Stimulated activated CD8-positive, alpha-beta memory T cell treated with anti-CD3 and anti-CD28 coated beads, Interleukin-7, amount 100 ng/mL, for 1 hour (primary cell): ENCODE measurements around the gene STK11.
"Not testable (repeated sequence)": the region's sequence is repeated elsewhere in the genome, so short reads cannot be mapped to it uniquely, and the experiment has no call there.

Source experiments
- DNase-seq, 2 donors: peaks; one replicate each; pipeline ENCODE4 v3.0.0-alpha.2; 2020; ENCODE audit warnings: low read depth in 2 of 2

STK11 gene

DNA sequence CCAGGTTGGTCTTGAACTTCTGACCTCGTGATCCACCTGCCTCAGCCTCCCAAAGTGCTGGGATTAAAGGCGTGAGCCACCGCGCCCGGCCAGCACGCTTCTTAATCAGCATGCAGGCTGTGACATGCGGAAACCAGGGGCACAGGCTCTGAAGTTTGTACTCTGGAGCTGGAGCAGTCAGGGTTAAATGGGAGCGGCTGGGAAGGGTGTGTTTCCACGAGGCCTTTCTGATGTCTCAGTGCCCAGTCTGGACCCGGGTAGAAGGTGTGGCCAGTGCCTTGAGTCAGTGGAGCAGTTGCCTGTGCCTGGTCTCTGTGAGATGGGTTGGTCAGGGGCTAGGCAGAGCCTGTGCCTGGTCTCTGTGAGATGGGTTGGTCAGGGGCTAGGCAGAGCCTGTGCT is 3.3 kb downstream of the STK11 start:
- not testable (repeated sequence) for DNase-seq

DNA sequence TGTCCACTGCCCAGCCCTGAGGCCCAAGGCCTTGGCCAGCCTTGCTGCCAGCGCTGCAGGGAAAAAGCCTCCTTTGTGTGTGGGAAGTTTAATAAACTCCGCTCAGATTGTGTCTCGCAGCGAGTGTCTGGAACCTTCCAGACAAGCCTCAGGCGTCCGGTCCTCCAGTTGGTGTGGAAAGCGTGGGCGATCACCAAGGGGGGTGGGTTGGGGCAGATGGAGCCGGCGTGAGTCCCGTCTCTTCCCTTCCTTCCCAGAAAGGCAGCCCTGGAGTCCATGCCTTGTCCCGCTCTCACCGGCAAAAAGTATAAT is 4.6 kb downstream of the STK11 start:
- no peak for DNase-seq

DNA sequence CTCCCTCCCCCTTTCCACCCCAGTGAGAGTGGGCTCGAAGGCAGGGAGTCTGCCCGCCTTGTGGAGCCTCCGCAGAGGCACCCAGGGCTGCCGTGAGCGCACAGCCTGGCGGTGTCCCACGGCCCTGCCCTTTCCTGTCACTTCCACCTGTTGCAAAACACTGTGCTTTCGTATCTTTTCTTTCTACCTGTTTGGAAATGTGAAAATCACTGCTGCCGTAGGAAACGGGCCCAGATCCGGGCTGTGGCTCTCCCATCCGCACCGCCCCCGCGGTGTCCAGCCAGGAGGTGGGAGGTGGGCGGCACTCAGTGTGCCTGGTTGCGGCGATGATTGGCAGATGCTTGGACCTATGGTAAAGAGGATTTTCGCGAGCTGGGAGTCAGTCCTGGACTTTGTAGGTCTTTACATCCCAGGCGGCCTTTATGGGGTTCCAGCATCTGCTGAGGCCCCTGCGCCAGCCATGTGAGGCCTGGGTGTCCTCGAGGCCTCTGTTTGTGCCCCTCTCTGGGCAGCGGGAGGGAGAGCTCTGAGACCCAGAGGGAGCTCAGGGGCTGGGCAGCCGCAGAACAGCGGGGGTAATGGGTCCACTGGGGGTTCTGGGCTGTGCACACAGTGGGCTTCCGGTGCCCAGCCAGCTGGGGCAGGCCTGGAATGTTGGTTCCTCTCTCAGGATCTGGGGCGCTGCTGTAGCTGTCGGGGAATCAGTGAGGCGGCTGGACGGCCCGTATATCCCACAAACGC is 6.1 kb downstream of the STK11 start:
- DNase-seq, result no peak

DNA sequence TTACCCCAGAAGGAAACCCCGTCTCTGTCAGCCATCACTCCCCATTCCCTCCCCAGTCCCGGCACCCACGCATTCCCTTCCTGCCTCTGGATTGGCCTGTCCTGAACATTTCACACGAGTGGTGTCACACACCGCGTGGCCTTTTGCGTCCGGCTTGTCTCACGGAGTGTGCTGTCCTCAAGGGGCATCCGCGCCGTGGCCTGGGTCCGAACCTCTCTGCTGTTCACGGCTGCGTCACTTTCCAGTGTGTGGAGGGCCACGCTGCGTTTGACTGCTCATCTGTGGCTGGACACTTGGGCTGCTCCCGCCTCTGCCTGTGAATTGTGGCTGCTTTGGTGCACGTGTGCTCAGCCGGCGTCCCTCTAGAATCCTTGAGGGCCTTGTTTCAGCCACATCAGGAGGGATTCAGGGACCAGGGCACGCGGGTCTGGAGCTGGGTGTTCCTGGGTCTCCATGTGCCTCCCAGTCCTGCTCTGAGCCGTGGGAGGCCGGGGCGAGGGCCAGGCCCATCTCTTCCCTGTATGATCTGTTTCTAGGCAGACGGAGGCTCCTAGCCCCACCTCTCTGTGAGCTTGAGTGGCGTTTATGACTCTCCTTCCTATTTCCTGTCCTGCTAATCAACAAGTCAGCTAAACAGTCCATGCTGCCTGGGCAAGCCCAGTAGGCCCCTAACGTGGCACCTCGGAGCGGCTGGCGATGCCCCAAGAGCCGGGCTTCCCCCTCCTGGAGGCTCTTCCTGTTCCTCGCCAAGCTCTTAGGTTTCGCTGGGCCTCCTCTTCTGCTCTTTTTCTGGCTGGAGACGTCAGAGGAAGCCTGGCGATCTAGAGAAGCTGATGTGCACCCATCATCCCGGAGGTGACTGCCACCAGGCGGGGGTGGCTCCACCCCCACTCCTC is 8.1 kb downstream of the STK11 start:
- no peak for DNase-seq

DNA sequence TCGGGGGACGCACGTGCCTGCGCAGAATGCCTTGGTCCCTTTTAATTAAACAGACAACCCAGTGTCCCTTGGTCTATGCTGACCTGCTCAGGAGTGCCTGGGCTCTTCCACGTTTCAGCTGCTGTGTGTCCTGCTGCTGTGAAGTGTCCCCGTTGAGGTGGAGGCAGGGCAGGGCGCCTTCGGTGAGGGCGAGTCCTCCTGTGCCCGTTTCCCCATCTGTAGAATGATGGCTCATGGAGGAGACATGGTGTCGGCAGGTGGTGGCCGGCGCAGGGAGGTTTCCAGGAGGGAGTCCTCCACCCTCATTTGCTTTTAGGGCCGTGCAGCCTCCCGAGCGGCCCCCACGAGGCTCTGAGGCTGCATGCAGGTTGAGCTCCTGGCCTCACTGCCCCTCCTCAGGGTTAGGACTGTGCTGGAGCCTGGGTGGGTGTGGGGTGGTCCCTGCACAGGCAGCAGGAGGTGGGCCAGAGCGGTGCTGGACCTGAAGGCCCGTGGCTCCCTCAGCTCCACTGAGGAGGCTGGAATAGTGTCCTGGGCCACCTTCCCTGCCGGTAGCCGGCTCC is 8.8 kb downstream of the STK11 start:
- no peak for DNase-seq

DNA sequence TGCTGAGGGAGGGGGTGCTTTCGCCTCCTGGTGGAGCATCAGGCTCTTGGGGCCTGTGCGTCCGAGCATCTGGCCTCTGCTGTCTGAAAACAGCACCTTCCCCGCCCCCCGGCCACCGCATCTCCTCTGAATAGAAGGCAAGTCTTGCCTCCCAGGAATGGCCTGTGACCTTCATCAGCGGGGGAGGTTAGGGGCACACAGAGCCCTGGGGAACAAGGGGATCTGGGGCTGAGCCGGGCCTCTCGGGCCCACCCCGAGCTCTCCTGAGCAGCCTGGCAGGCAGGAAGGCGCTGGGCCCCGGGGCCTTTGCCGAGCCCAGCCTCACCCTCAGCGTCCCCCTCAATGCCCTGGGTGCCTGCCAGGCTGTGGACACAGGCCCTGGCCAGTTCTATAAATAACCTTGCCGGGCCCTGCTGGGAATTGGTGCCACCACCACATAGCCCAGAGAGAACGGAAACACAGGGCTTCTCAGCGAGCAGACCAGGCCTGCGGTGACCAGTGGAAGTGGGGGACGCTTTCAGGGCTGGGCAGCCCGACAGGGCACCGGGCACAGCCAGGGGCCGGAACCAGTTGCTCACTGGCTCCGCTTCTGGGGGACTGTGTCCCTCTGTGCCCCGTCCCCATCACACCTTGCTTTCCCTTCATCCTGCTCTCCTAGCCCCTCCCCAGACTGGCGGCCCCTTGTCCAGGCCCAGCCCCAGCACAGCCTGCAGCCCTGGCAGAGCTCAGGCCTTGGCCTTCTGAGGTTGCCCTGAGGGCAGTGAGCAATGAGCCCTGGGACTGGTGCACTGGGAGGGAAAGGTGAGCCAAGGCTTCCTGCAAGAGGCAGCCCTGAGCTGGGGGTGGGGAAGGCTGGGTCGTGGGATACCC is 9.5 kb downstream of the STK11 start:
- DNase-seq, result no peak

DNA sequence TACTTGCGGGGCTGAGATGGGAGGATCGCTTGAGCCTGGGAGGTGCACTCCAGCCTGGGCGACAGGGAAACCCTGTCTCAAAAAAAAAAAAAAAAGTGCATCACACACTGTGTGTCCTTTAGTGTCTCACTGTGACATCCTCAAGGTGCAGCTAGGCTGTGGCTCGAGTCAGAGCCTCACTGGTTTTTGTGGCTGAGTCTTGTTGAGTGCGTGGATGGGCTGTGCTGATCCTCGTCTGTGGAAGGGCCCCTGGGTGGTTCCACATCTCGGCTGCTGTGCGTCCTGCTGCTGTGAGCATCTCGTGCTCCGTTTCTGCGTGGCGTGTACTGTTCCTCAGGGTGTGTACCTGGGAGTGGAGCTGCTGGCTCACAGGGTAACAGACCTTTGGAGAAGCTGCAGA is 11.2 kb downstream of the STK11 start:
- no peak for DNase-seq

DNA sequence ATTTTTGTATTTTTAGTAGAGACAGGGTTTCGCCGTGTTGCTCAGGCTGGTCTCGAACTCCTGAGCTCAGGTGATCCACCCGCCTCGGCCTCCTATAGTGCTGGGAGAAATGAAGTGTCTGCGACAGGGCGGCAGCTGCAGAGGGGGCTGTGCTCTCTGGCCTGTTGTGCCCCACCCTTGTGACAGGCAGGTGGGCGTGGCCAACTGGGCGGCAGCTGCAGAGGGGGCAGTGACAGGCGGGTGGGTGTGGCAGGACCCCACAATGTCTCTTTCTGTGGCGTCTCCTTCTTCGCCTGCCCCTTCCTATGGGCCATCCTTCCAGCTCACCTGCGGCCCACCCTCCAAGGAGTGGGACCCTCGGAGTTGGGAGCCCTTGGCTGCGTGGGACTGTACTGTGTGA is 11.8 kb downstream of the STK11 start:
- DNase-seq, result no peak

DNA sequence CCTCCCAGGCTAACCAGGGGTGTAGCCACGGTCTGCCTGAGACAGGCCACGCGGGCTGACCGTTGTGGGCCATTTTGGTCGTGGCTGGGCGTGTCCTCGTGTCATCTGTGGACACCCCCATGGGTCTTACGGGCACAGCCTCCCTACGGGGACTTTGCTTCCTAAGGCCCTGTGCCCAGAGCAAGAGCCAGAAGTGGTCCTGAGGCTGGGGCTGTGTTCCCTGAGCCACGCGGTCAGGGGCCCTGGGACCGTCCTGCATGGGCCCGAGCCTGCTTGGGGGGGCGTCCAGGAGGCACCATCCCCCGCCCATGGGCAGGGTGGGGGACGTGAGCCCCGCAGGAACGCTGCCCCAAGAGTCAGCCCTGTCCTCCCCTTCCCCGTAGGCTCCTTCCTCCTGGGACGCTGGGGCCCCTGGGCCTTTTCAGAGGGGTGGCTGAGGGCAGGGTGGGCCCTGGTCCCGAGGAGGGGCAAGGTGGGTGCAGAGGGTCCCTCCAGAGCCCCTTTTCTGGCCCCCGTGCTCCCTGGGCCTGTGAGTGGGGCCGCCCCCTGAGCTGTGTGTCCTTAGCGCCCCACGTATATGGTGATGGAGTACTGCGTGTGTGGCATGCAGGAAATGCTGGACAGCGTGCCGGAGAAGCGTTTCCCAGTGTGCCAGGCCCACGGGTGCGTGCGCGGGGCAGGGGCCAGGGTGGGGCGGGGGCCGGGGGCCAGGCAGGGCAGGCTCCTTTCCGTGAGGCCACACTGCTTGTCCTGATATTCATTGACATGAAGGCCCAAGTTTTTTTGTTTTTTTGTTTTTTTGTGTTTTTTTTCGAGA is 13.4 kb downstream of the STK11 start:
- DNase-seq, result no peak

DNA sequence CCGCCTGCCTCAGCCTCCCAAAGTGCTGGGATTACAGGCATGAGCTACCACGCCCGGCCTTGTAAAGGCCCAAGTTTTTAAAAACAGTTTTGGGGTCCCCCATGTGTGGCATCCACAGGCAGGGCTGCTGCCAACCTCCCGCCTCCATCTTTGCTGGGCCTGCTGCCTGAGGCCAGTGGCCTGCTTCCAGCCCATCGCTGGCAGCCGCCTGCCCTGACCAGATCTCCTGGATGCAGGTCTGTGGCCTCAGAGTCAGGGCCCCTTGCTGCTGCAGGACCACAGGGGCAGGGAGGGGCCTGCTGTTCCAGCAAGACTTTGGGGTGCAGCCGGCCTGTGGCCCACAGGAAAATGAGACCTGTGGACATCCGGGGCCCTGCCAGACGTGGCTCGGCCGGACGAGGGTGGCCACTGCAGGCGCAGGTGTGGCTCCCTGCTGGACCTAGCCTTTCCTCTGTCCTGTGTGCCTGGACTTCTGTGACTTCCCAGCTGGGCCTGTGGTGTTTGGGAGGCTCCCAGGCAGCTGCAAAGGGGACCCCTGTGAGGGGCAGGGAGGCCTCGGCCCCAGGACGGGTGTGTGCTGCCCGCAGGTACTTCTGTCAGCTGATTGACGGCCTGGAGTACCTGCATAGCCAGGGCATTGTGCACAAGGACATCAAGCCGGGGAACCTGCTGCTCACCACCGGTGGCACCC is 14.4 kb downstream of the STK11 start:
- DNase-seq, result no peak

DNA sequence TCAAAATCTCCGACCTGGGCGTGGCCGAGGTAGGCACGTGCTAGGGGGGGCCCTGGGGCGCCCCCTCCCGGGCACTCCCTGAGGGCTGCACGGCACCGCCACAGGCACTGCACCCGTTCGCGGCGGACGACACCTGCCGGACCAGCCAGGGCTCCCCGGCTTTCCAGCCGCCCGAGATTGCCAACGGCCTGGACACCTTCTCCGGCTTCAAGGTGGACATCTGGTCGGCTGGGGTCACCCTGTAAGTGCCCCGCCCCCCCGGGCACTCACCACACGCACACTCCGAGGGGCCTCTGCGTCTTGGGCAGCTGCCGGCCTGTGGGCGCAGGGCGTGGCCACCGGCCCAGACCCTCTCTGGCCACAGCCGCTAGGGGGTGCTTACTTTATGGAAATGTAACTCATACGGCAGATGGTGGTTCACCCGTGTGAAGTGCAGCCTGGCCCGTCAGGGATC is 14.9 kb downstream of the STK11 start:
- DNase-seq, result no peak

DNA sequence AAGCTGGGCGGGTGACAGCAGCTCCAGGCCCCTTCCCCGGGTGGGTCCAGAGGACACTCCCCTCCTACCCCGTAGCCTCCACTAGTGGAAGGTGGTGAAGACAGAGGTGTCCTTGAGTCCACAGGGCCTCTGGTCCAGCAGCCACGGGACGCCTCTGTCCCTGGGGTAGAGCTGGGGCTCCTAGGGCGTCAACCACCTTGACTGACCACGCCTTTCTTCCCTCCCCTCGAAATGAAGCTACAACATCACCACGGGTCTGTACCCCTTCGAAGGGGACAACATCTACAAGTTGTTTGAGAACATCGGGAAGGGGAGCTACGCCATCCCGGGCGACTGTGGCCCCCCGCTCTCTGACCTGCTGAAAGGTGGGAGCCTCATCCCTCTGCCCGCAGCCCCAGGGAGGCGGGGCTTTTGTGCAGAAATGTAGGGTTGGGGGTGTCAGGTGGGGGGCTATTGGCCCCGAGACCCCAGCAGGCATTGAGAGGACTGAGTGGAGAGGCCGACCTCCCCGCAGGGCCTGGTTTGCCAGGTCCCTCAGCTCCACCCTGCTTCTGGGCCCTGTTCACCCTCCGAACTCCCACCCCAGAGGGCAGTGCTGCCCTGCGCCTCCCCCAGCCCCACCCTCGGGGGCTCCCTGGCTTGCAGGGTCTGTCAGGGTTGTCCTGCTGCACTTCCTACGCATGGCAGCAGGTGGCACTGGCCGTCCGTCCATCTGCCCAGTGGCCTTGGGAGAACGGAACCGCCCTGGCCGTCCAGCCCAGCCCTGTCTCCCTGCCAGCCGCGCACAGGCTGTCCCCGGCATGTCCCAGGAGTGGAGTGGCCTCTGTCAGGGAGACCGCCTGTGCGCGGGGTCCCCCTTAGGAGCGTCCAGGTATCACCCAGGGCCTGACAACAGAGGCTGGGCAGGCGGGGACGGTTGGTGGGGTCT is 15.7 kb downstream of the STK11 start:
- no peak for DNase-seq

DNA sequence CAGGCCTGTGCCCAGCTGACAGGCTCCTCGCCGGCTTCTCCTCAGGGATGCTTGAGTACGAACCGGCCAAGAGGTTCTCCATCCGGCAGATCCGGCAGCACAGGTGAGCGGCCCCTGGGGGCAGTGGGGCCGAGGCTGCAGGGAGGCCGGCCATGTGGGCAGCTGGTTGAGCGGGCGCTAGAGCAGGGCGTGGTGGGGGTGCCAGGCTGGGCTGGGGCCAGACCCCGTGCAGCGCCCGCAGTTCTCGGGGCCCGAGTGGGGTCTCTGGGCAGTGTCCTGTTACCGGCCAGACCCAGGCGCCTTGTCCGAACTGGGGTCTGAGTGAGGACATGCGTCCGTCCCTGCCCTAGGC is 16.3 kb downstream of the STK11 start:
- DNase-seq, result no peak

DNA sequence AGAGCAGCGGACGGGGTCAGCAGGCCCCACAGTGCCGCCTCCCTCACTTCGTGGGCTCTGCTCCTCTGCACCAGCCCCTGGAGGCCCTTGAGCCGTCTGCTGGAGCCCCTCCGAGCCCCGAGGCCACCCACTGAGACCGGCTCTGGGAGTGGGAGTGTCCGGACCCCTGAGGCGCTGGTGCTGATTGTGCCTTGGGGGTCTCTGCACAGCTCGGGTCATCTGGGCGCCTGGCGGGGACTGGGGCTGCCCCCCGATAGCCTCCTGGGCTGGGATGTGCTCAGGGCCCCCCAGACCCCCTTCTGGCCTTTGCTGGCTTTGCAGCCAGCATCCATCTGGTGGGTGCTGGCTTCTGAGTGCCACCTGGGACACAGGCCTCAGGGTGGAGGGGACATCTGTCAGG is 16.8 kb downstream of the STK11 start:
- no peak for DNase-seq

DNA sequence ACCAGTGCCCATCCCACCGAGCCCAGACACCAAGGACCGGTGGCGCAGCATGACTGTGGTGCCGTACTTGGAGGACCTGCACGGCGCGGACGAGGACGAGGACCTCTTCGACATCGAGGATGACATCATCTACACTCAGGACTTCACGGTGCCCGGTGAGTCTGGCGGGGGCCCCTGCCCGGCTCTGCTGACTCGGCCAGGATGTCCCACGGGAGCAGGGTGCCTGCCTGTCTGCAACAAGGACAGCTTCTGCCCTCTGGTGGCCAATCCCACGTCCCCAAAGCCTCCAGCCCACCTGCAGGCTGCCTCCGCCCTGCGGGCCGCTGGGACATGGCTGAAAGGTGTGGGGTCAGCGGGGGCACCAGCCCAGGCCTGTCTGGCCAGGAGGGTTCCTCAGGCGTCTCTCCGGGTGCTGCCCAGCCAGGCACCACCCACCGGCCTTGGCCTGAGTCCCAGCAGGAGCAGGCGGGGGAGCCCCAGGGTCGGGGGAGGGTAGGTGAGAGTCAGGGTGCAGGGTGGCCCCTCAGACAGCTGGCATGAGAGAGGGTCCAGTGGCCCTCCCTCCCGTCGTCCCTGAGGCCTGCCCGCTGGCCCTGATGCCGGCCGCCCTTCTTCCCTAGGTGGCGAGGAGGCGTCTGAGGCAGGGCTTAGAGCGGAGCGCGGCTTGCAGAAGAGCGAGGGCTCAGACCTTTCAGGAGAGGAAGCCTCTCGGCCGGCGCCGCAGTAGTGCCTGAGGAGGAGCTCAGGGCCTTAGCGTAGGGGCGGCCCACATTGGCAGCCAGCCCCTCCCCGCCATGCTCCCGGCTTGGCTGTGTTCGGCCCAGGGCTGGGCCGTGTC is 17.7 kb downstream of the STK11 start:
- no peak for DNase-seq

DNA sequence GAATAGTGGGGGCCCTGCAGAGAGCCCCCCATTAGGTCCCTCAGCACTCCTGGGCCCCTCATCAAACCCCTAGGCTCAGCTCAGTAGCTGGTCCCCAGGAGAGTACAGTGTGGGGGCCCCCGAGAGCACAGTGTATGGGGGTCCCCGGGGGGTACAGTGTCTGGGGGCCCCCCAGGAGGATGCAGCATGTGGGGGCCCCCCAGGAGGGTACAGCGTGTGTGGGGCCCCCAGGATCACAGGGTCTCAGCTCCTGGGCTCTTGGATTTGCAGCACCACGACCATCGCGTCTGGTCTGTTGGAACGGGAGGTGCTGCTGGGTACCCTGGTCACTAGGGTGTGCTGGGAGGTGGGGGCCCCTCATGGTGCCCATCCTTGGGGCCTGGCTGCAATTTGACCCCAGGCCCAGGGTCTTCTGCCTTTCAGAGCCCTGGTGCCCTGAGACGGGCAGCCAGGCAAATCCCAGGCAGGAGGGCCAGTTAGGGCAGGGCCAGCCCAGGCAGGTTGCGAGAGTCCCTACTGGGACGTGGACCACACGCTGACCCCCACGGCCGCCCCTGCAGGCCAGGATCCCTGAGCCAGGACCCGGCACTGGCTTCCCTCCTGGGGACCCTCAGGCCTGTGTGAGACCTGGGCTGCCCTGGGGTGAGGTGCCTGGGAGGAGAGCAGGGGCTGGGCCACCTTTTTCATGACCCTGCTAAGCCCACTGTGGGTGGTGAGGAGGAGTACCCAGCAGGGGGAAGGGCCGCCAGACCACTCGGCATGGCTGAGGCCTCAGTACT is 18.7 kb downstream of the STK11 start:
- DNase-seq, result no peak

DNA sequence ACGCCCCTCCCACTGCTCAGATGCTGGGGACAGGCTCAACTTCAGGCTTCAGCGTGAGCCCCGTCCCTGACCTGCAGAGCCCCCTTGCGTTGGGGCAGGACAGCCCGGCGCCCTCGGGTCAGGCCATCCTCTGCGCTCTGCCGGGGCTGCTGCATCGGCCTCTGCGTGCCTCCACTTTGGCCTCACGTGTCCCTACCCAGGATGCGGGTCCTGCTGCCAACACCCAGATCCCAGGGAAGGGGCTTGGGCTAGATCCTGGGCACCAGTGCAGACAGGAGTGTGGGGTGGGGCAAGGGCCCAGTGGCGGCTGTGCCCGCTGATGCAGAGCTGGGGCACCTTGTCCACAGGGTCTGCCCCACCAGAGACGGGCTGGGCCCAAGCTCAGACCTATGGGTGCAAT is 19.3 kb downstream of the STK11 start:
- DNase-seq, result no peak
